Neuronal stem cell (in vitro differentiated cells): Measurements from ENCODE around the gene PPM1B.

ENCODE experiments used
- DNase-seq: peaks from one replicate; pipeline ENCODE4 v3.0.0-alpha.2; 2013; ENCODE audit warnings: low spot score
- H2AFZ ChIP-seq: one replicate; pipeline ENCODE4 v1.6.1; 2013; ENCODE audit warnings: mild to moderate bottlenecking, low read length, inconsistent platforms
- H2AK5ac ChIP-seq: 2 replicates; pipeline ENCODE4 v1.6.1; 2013; ENCODE audit warnings: low read depth, mild to moderate bottlenecking, inconsistent platforms, low read length, moderate library complexity, mixed read lengths
- H2BK120ac ChIP-seq: 2 replicates; pipeline ENCODE4 v1.6.1; 2013; ENCODE audit warnings: low read depth, mild to moderate bottlenecking, inconsistent platforms, low read length, moderate library complexity, mixed read lengths
- H2BK12ac ChIP-seq: one replicate; pipeline ENCODE4 v1.6.1; 2013; ENCODE audit warnings: low read length, inconsistent platforms
- H2BK15ac ChIP-seq: 2 replicates; pipeline ENCODE4 v1.6.1; 2013; ENCODE audit warnings: mild to moderate bottlenecking, low read length, inconsistent platforms, mixed read lengths
- H2BK5ac ChIP-seq: one replicate; pipeline ENCODE4 v1.6.1; 2013; ENCODE audit warnings: inconsistent platforms, mild to moderate bottlenecking, low read length, moderate library complexity
- H3K14ac ChIP-seq: one replicate; pipeline ENCODE4 v1.6.1; 2013; ENCODE audit warnings: low read length, inconsistent platforms
- H3K18ac ChIP-seq: 2 replicates; pipeline ENCODE4 v1.6.1; 2013; ENCODE audit warnings: low read length, inconsistent platforms
- H3K23ac ChIP-seq: 2 replicates; pipeline ENCODE4 v1.6.1; 2013; ENCODE audit warnings: low read depth, mild to moderate bottlenecking, mixed read lengths, low read length, inconsistent platforms; ENCODE audit not compliant: poor library complexity
- H3K27ac ChIP-seq: replicated peaks from 3 replicates; pipeline ENCODE4 v1.5.1; 2013; ENCODE audit warnings: low read length, inconsistent platforms
- H3K27me3 ChIP-seq, 3 experiments: 2 replicates each; pipeline ENCODE4 v1.6.1; 2013; ENCODE audit warnings: low read length in 3 of 3, mild to moderate bottlenecking in 2 of 3, inconsistent platforms in 1 of 3, low read depth in 1 of 3, mixed read lengths in 1 of 3, moderate library complexity in 1 of 3; ENCODE audit not compliant: control insufficient read depth in 3 of 3, insufficient read depth in 3 of 3
- H3K36me3 ChIP-seq, 2 donors: replicated peaks in 1 of 2; 2 replicates each; pipeline ENCODE4 v1.6.1; 2013; ENCODE audit warnings: low read length in 2 of 2; ENCODE audit not compliant: control insufficient read depth in 2 of 2, insufficient read depth in 2 of 2
- H3K4ac ChIP-seq: 2 replicates; pipeline ENCODE4 v1.6.1; 2013; ENCODE audit warnings: inconsistent platforms, mild to moderate bottlenecking, low read length, moderate library complexity
- H3K4me1 ChIP-seq, 2 donors: 1 replicate in 1 of 2; 2 replicates in 1 of 2; pipeline ENCODE4 v1.6.1; 2013; ENCODE audit warnings: low read length in 2 of 2, low read depth in 1 of 2; ENCODE audit not compliant: control insufficient read depth in 2 of 2, insufficient read depth in 1 of 2
- H3K4me2 ChIP-seq: one replicate; pipeline ENCODE4 v1.6.1; 2013; ENCODE audit warnings: mild to moderate bottlenecking, low read length, inconsistent platforms; ENCODE audit not compliant: insufficient read depth, poor library complexity, severe bottlenecking
- H3K4me3 ChIP-seq, 2 donors: 2 replicates each; pipeline ENCODE4 v1.5.1; 2013; ENCODE audit warnings: low read length in 2 of 2, mild to moderate bottlenecking in 2 of 2, inconsistent platforms in 1 of 2, moderate library complexity in 1 of 2
- H3K79me1 ChIP-seq: one replicate; pipeline ENCODE4 v1.6.1; 2013; ENCODE audit warnings: low read depth, mild to moderate bottlenecking, inconsistent platforms, low read length, moderate library complexity
- H3K9ac ChIP-seq: one replicate; pipeline ENCODE4 v1.6.1; 2013; ENCODE audit warnings: mild to moderate bottlenecking, low read depth, low read length, inconsistent platforms; ENCODE audit not compliant: poor library complexity
- H3K9me3 ChIP-seq, 2 donors: replicated peaks in 1 of 2; 2 replicates each; pipeline versions ENCODE3 to v1.6.1; 2013; ENCODE audit warnings: low read length in 2 of 2, mild to moderate bottlenecking in 2 of 2, inconsistent platforms in 1 of 2, low read depth in 1 of 2, mixed read lengths in 1 of 2, moderate library complexity in 1 of 2; ENCODE audit not compliant: control insufficient read depth in 2 of 2, insufficient read depth in 1 of 2
- H4K8ac ChIP-seq: one replicate; pipeline ENCODE4 v1.6.1; 2013; ENCODE audit warnings: low read depth, mild to moderate bottlenecking, inconsistent platforms, low read length, moderate library complexity
- H4K91ac ChIP-seq: one replicate; pipeline ENCODE4 v1.6.1; 2013; ENCODE audit warnings: low read length, low read depth, mild to moderate bottlenecking, inconsistent platforms; ENCODE audit not compliant: poor library complexity
- WGBS, 2 donors: extraction: QIAGEN DNeasy Blood & Tissue Kit; methylation state at CpG; one replicate each; pipeline ENCODE4 v1.1.7; 2013; ENCODE audit warnings: missing lambda C conversion rate in 2 of 2, mixed read lengths in 1 of 2; ENCODE audit not compliant: insufficient read length in 2 of 2, insufficient replicate concordance in 1 of 2; ENCODE audit errors: extremely low coverage in 2 of 2; 5-methylcytosine and 5-hydroxymethylcytosine counted together

PPM1B gene

DNA sequence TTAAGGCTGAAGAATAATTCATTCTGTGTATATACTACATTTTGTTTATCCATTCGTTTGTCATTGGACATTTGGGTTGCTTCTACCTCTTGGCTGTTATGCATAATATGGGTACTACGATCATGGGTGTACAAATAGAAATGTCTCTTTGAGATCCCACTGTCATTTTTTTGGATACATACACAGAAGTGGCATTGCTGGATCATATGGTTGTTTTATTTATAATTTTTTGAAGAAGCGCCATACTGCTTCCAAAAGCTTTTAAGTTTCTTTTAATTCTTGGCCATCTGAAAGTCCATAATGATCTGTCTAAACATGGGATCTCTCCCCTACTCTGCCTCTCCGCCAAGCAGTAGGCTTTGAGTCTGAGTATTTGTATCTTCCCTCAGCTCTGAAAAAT lies 18.6 kb downstream of the PPM1B start:
- Histone ChIP-seq H3K27ac (no peak overlapping the region), H3K4me2 (no peak overlapping the region), H3K4ac (no peak overlapping the region), H3K23ac (no peak overlapping the region), H3K4me1 (peaks cover 2 to 3% of the 10 kb centered on the region in 2 donors), H3K4me3 (no peak overlapping the region), H3K14ac (no peak overlapping the region), H2BK15ac (no peak overlapping the region), H3K79me1 (peaks cover 4% of the 10 kb centered on the region), H3K36me3 (no peaks in the 10 kb centered on the region), H2BK5ac (no peak overlapping the region), H2AK5ac (no peak overlapping the region), H3K18ac (no peak overlapping the region), H2AFZ (no peak overlapping the region), H4K91ac (no peak overlapping the region), H2BK120ac (no peak overlapping the region), H2BK12ac (no peak overlapping the region), H3K9me3 (no peaks in the 10 kb centered on the region), H4K8ac (no peak overlapping the region), H3K9ac (no peak overlapping the region), H3K27me3 (no peaks in the 10 kb centered on the region)
- DNase-seq: no peak
- WGBS, 2 donors: no CpG with 5 or more reads among the region's 4 CpGs

DNA sequence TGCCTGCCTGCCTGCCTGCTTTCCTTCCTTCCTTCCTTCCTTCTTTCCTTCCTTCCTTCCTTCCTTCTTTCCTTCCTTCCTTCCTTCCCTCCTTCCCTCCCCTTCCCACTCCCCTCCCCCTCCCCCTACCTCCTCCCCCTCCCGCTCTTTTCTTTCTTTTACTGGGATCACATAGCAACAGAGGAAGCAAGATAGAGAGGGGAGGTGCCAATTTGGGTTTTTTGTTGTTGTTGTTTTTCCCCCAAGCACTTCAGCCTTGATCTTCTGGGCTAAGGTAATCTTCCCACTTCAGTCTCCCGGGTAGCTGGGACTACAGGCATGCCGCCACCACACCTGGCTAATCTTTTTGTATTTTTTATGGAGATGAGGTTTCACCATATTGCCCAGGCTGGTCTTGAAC lies 20.0 kb downstream of the PPM1B start:
- H3K4me3 ChIP-seq: no peak overlapping the region
- H3K23ac ChIP-seq: no peak overlapping the region
- H4K91ac ChIP-seq: no peak overlapping the region
- no peak overlapping the region for H3K4me2 ChIP-seq
- no peak overlapping the region for H3K9ac ChIP-seq
- H3K36me3 ChIP-seq: no peaks in the 10 kb centered on the region
- H2BK5ac ChIP-seq: no peak overlapping the region
- peaks cover 2 to 3% of the 10 kb centered on the region in 2 donors for H3K4me1 ChIP-seq
- no peak overlapping the region for H3K4ac ChIP-seq
- no peak overlapping the region for H2AFZ ChIP-seq
- H3K18ac ChIP-seq: no peak overlapping the region
- H3K9me3 ChIP-seq: no peaks in the 10 kb centered on the region
- WGBS, 2 donors: no CpG with 5 or more reads among the region's 3 CpGs
- no peak overlapping the region for H2BK15ac ChIP-seq
- no peak overlapping the region for H2AK5ac ChIP-seq
- no peak for DNase-seq
- no peak overlapping the region for H4K8ac ChIP-seq
- H2BK12ac ChIP-seq: no peak overlapping the region
- no peak overlapping the region for H3K14ac ChIP-seq
- H3K27ac ChIP-seq: no peak overlapping the region
- H3K79me1 ChIP-seq: peaks cover 4% of the 10 kb centered on the region
- no peaks in the 10 kb centered on the region for H3K27me3 ChIP-seq
- no peak overlapping the region for H2BK120ac ChIP-seq

DNA sequence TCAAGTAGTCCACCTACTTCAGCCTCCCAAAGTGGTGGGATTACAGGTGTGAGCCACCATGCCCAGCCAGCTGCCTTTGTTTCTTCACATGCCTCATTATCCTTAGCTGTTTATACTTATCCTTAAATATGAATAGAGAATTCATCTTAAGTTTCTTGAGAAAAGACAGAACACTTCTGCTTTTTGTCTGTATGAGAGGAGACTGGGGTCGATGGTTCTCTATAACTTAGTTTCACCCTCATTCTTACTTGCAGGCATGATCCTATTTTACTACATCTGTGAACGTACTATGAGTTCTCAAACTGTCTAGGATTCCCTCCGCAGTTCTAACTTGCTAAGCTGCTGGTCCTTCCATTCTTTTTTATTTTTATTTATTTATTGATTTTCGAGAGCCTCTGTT lies 20.4 kb downstream of the PPM1B start:
- Histone ChIP-seq H4K8ac (no peak overlapping the region), H3K4me1 (peaks cover 2 to 3% of the 10 kb centered on the region in 2 donors)

GRCh38 chr2:44190526-44190925 lies 21.9 kb downstream of the PPM1B start:
- no peak overlapping the region for H3K27ac ChIP-seq
- no peak overlapping the region for H4K8ac ChIP-seq
- no peak overlapping the region for H3K4me3 ChIP-seq
- H3K14ac ChIP-seq: no peak overlapping the region
- H3K9ac ChIP-seq: no peak overlapping the region
- H3K4me2 ChIP-seq: no peak overlapping the region
- peaks cover 0 to 2% of the 10 kb centered on the region in 2 donors for H3K4me1 ChIP-seq
- DNase-seq: no peak
- no peaks in the 10 kb centered on the region for H3K9me3 ChIP-seq
- peaks cover 6% of the 10 kb centered on the region for H3K79me1 ChIP-seq
- no peaks in the 10 kb centered on the region for H3K36me3 ChIP-seq
- H3K18ac ChIP-seq: no peak overlapping the region
- H4K91ac ChIP-seq: no peak overlapping the region
- H3K27me3 ChIP-seq: no peaks in the 10 kb centered on the region
- no peak overlapping the region for H2BK5ac ChIP-seq
- WGBS, 2 donors: no CpG with 5 or more reads among the region's 3 CpGs
- H3K23ac ChIP-seq: no peak overlapping the region
- H2BK12ac ChIP-seq: no peak overlapping the region
- no peak overlapping the region for H2AFZ ChIP-seq
- H2BK120ac ChIP-seq: no peak overlapping the region
- H2AK5ac ChIP-seq: no peak overlapping the region
- no peak overlapping the region for H2BK15ac ChIP-seq
- no peak overlapping the region for H3K4ac ChIP-seq

More for the DNA sequence above, 20.4 kb downstream of the PPM1B start:
- Histone ChIP-seq H3K27ac (no peak overlapping the region), H2AK5ac (no peak overlapping the region), H3K9ac (no peak overlapping the region), H3K36me3 (no peaks in the 10 kb centered on the region), H2BK5ac (no peak overlapping the region), H2BK120ac (no peak overlapping the region), H2AFZ (no peak overlapping the region), H3K79me1 (peaks cover 4% of the 10 kb centered on the region), H3K4me3 (no peak overlapping the region), H2BK15ac (no peak overlapping the region), H3K23ac (no peak overlapping the region), H3K18ac (no peak overlapping the region), H3K4ac (no peak overlapping the region), H3K9me3 (no peaks in the 10 kb centered on the region), H2BK12ac (no peak overlapping the region), H3K14ac (no peak overlapping the region), H4K91ac (no peak overlapping the region), H3K4me2 (no peak overlapping the region), H3K27me3 (no peaks in the 10 kb centered on the region)
- no peak for DNase-seq
- no CpG with 5 or more reads among the region's 4 CpGs for WGBS, 2 donors
